GM18873 (cell line): ENCODE results near the gene TMEM245.
"Not testable (repeated sequence)": the region's sequence is repeated elsewhere in the genome, so short reads cannot be mapped to it uniquely, and the experiment has no call there.

Experiments
- ATAC-seq: cut with Tn5 transposase; IDR thresholded peaks from one replicate; pipeline ENCODE4 v1.9.1; 2021; ENCODE audit warnings: mild to moderate bottlenecking, moderate library complexity, moderate number of reproducible peaks; ENCODE audit not compliant: unreplicated experiment, low FRiP score

TMEM245 gene

DNA sequence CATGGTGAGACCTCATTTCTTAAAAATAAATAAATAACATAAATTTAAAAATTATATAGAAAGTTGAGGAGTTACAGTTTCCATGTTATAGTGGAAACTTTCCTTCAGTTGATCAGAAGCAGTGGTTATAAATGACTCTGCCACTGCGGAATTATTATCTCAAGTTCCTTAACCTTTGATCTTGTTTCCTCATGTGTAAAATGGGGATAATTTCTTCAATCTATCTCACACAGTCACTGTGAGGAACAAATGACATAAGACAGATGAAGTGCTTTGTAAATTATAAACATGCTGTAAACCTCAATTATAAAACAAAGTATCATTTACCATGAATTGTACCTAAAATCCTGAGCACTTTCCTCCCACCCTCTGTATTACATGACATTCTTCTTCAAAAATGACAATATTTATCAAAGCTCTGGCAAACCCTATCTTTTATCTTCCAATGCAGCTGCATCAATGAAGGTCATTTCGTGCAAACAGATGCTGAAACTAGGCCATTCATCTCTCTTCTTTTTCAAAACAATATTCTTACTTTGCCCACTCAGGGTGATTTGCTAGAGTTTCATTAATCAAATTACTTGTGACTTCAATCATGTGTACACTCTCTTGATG is 46.8 kb downstream of the TMEM245 start:
- no peak for ATAC-seq

DNA sequence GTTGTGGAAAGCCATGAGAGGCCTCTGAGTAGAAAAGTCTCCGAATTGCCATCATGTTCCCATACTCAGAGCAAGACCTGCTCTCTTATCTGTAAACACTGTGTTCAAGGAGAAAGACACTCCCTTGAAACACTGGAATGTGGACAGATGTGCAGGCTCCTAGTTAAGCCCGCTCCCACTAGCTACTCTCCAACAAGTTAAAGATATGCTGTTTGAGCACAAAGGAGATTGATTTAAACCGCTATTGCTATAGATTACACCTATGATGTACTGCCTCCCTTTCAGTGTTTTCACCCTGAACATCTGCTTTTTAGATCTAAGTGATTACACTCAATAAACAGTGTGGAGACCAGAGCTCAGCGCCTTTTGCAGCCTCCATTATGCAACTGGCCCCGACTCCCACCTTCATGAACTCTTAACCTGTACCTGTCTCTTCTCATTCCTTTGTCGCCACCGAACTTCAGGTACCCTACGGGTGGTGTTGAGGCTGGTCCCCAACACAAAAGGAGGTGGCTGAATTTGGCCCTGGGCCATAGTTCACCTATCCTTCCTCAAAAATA is 47.5 kb downstream of the TMEM245 start:
- ATAC-seq = no peak

DNA sequence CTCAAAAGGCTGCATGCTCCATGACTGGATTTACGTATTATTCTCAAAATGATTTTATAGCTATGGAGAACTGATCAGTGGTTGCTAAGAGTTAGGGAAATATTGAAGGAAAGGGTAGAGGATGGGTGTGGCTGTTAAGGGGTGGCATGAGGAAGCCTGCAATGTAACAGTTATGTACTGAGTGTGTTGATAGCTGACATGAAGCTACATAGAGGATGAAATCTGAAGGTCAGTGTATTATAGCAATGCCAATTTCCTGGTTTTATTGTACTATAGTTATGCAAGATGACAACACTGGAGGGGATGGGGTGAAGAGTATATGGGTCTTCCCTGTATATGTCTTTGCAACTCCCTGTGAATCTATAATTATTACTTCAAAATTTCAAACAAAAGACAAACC is 51.0 kb downstream of the TMEM245 start:
- ATAC-seq = no peak

DNA sequence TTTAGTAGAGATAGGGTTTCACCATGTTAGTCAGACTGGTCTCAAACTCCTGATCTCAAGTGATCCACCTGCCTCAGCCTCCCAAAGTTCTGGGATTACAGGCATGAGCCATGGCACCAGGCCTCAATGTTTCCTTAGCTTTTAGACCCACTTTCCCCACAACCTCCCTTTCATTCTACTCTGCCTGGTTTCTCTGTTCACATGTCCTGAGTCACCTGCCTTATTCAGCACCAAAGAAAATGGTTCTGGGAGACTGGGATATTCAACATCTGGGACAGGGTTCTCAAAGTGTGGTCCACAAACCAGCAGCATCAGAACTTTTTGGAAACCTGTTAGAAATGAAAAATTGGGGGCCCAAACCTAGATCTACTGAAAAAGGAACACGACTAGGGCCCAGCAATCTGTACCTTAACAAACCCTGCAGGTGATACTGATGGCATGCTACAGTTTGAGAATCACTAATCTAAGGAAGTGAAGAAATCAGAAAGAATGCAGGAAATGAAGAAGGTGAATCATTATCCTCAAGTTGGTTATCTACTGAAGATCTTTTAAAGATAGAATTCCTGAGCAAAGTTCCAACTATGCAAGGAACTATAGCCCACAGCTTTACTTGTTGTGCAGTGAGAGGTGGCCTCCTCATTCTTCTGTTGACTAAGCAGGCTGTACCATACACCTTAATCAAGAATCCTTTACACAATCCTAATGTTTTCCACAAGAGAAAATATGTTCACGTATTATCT is 54.6 kb downstream of the TMEM245 start:
- ATAC-seq = no peak

DNA sequence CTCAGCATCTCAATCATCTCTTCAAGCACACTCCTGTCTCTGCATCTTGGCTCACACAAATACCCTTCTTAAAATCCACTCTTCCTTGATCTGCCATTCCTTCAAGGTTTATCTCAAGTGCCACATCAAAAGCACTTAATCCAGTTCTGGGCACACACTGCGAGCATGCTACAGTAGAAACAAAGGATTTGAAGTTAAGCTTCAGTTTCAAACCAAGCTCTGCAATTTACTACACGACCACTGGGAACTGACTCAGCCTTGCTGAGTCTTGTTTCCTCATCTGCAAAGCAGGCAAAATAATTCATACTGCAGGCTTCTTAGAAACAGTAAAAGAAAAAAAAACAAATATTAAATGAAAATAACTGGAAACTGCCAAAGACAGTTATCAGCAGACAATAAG is 56.0 kb downstream of the TMEM245 start:
- no peak for ATAC-seq

DNA sequence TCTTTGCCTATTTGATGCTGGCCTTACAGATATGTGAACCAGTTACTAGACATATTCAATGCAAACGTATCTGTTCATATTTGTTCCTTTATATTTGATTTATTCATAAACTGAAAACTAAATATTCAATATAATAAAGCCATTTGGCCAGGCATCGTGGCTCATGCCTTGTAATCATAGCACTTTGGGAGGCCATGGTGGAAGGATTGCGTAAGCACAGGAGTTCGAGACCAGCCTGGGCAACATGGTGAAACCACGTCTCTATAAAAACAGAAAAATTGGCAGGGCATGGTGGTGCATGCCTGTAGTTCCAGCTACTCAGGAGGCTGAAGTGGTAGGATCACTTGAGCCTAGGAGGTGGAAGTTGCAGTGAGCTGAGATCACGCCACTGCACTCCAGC is 57.2 kb downstream of the TMEM245 start:
- no peak for ATAC-seq

DNA sequence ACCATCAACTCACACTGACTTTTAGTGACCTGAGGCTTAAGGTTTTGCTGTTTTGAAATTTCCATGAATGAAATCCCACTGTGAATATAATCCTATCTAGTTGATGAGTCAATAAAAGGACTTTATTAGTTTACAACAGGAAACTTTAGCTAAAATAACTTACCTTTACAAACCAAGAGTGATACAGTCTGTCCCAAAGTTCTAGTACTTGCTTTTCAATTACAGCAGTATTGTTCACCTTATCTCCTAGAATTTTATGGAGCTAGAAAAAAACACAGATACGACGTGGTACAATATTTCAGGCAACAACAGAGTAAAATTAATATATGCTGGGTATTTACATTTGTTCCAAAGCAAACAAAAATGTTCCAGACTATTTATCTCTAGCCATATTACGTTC is 59.6 kb downstream of the TMEM245 start:
- no peak for ATAC-seq

DNA sequence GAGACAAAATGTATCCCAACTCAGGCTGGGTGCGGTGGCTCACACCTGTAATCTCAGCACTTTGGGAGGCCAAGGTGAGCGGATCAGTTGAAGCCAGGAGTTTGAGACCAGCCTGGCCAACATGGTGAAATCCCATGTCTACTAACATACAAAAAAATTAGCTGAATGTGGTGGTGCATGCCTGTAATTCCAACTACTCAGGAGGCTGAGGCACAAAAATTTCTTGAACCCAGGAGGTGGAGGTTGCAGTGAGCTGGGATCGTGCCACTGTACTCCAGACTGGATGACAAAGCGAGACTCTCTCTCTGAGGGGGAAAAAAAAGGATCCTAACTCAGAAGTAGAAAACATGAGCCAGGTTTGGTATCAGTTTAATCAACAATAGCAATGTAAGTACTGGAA is 66.6 kb downstream of the TMEM245 start:
- ATAC-seq = not testable (repeated sequence)

DNA sequence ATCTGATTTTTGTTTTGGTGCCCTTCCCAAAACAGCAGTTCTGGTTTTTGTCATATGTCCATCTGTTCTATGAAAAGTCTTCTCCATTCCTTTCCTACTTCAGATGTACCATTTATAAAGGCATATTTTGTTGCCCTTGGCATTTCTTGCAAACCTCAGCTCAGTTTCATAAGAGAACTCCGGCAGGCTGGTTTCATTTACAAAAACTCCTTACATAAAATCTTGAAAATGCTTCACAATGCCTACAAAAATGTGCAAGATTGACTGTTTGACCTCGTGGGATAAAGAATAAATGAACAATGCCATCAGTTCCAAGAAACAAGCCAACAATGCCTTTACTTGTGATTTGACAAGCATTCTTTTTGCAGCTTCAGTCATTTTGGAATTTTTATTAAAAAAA is 67.3 kb downstream of the TMEM245 start:
- no peak for ATAC-seq

DNA sequence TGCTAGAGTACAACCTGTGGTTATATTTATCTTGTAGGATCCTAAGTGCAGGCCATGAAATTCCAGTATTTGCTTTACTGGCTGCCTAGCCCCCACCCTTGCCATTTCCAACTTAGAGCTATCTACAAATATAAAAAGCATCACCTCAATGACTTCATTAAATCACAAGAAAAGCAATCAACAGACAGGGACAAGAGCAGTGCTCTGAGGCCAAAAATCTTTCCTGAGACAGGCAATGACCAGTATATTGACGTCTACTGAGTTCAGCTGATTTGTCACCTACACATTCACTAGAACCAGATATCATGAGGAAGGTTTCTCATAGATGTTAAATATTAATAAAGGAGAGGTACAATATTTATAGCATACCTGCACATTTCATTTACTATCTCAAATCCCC is 68.0 kb downstream of the TMEM245 start:
- ATAC-seq = no peak

DNA sequence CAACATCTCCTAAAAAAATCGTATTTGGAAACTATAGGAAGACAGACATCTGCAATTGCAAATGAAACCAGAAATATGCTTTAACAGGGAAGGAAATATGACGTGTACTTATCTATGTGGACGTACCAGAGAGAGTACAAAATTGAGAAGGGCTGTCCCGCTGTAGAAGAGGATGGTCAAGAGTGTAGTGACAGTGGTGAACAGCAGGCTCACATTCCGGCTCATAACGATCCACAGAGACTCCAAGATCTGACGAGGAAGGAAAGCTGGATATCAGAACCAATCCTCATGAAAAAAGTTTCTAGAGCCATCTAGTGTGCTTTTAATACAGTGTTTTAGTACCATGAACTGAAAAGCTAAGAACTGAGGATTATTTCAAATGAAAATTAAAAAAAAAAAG is 69.3 kb downstream of the TMEM245 start:
- no peak for ATAC-seq

DNA sequence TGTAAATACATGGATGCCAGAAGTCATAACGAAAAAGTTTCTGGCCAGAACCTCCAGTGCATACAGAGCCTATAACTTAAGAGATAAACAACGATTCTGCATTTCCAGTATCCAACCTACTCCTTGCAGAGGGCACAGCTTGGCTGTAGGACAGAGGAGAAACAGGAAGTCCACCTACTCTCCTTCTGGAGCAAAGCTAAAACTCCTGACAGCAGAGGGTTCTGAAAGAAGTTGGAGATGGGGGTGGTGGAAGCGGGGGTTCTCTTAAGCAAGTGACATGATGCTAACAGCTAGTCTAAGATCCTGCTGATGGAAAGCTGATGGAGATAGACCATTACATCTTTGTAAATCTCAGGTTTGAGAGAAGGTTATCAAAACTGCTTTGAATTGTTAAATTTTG is 70.9 kb downstream of the TMEM245 start:
- no peak for ATAC-seq

DNA sequence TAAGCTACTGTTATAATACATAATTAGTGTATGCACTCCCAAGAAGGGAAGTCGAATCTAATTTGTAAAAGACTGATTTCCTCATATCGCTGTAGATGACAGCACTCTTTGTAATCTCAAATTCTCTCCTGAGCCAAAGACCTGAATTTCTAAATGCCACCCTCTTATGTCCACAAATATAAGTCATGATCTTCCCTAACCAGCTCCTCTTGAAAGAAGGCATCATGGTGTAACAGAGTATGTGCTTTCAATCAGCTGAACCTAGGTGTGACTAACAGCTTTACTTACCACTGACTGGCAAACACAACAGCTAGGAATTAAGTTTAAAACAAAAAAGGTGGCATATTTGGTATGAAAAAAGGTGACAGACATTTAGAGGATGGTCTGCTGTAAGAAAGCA is 72.5 kb downstream of the TMEM245 start:
- ATAC-seq = no peak

DNA sequence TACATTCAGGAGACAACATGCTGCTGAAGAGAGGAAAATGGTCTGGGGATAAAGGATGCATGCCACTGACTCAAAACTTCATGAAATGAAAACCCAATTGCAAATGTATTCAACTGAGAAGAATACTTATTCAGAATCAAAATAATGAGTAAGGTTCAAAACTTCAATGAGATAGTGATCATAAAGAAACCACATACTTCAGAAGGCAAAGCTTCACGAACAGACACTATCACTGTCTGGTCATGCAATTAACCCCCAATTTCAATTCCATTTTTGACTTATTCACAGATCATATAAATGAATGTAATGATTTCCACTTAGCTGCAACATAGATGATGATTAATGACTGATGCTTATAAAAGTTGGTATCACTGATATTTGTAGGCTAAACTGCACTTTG is 73.4 kb downstream of the TMEM245 start:
- ATAC-seq = no peak

DNA sequence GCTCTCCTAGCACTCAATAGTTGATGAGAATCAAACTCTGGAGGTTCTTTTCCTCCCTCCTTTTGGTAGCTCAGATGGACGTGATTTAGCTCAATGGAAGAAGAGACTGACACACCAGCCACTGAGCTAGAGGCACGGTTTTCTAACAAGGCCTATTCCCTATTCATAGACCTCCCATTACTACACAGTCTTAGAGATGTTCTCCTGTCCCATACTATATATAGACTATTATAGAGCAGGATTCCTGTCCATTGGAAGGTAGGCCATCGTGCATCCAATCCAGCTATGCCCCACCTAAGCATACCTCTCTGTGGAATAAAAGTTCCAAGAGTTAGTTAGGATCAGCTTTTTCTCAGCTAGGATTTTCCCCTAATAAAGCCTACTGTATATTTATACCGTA is 76.2 kb downstream of the TMEM245 start:
- ATAC-seq = no peak

DNA sequence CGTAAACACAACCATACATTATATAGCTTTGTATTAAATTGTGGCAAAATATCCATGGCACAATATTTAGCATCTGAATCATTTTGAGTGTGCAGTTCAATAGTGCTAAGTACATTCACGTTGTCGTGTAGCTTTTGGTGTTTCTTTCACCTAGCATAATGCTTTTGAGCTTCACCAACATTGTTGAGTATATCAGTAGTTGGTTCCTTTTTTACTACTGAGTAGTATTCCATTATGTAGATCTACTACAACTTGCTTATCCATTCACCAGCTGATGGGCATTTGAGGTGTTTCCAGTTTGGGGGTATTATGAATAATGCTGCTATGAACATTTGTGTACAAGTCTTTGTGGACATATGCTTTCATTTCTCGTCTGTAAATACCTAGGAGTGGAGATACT is 79.2 kb downstream of the TMEM245 start:
- ATAC-seq = no peak

DNA sequence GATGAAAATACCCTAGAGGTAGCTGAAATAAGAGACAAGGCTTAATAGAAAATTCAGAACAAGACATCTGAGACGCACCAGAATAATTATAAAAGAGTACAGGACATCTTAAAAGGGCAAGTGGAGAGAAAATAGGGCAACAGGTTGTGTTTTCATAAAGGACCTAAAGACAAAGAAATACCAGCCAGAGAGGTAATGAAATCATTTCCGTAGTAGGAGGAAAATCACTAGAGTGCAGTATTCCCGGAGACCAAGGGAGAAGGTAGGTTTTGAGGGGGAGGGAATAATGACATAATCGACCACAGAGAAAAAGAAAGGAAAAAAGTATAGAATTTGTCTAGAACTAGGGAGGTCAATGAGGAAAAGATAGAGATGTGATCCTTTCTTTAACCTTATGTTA is 80.2 kb downstream of the TMEM245 start:
- ATAC-seq = no peak

DNA sequence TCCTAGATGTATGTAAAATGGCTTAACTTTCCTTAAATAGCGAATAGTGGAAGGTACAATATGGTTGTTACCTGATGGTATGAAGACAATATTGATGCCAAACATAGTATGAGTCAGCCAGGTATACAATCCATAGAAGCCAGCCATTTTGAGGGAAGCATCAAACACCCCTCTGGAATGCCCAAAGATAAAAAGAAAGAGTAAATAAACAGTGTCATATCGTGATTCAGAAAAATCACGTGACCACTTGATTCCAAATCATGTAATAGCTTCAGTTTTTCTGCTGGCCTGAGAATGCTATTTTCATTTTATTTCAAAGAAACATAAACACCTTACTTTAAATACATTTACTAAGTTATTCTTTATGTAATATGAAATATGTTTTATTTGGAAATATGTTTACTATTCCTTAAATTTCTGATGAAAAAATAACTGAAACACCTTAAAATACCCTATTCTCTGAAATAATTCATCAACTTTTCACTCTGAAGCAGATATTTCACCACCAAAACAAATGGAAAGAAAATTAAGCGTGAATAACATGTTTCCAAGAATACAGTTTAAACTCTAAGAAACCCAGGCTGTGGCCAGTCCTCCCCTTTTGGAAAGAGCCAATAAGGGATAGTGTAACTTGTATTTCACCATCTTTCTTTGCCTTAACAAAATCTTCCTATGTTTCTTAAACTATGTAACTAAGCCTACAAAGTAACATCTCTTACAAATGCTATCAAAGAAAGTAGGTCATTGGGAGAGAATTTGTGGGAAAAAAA is 81.6 kb downstream of the TMEM245 start:
- ATAC-seq = no peak

DNA sequence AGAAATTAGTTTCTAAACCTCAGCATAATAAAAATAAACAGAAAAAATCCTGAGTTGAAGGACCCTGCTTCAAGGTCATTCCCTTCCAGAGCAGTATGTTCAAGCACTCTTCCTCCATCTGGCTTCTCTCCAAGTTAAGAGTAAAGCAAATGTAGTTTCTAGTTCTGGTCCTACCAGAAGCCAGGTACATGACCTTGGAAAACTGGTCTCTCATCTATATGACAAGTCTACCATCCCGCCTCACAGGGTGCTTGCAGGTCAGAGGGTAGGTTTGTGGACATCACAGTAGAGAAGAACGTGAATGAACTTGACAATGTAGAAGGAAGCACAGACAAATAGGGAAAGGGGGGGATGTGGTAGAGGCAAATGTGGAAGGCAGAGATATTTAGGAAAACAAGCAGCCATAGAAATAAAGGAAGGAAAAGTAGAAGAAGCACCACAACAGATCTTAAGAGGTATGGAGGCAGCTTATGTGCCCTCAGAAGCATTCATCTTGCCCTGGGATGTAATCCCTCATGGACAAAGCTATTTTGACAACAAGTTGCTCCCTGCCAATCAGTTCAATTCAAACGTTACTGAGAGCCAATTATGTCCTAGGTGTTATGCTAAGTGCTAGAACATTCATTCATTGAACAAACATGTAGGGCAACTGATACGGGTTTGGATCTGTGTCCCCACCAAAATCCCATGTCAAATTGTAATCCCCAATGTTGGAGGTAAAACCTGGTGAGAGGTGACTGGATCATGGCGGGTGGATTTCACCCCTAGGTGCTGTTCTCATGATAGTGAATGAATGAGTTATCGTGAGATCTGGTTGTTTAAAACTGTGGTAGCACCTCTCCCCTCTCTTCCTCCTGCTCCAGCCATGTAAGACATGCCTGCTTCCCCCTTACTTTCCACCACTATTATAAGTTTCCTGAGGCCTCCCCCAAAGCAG is 82.7 kb downstream of the TMEM245 start:
- no peak for ATAC-seq

DNA sequence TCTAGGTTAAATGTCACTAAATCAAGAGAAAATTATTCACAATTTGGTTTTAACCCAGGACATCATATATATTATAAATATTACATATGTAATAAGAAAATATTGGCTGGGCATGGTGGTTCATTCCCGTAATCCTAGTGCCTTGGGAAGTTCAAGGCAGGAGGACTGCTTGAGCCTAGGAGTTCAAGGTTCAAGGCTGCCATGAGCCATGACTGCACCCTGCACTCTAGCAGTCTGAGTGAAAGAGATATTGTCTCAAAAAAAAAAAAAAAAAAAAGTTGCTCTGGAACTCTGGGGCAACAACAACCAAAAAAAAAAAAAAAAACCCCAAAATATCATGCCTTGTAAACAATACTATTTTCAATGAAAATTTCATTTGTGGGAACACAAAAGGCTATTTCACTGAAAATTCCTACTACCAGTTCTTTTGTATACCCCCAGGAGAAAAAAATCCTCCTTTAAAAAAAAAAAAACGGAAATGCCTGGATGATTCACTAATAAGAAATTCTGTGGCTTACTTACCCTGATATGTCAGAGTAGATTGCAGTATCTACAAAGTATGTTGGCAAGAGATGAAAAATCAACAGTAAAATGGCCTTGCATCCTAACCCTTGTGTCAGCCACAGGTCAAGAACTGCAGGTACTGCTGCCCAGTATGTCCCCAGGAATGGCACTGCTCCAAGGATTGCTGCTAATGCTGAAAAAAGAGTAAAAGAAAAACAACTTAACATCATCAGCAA is 83.9 kb downstream of the TMEM245 start:
- ATAC-seq = no peak
